Stimulated activated naive CD4-positive, alpha-beta T cell treated with Interleukin-2 at 50 U/mL for 16 hours (primary cell): ENCODE data around the gene PAX7.

ENCODE experiments used
- DNase-seq: peaks from one replicate; lab custom pipeline; 2025; lab: John Stamatoyannopoulos, UW

PAX7 gene

GRCh38 chr1:18796950-18797349 is 166.3 kb downstream of the PAX7 start:
- DNase-seq = no peak
